WTC11 (cell line): ENCODE data around the gene SNRNP200. TPM values are rescaled to one million over a fixed set of nuclear protein-coding genes. Genes with fewer than 3 reads are reported as not detected.

ENCODE experiments used
- ATAC-seq: fragments of 200-7000 bp; cut with Tn5 transposase; 2 replicates; pipeline ENCODE4 v1.10.0; 2021; ENCODE audit warnings: mild to moderate bottlenecking, moderate library complexity
- CTCF ChIA-PET: fragments of 300-600 bp; sonication (Branson Sonifier 250); formaldehyde crosslinking; loops from one replicate; lab custom pipeline; 2021; ENCODE audit warnings: antibody characterized with exemption; lab: Charles Lee
- POLR2A ChIA-PET: fragments of 350-600 bp; sonication (Branson Sonifier 250); formaldehyde crosslinking; loops from one replicate; lab custom pipeline; 2021; ENCODE audit warnings: antibody characterized with exemption; lab: Charles Lee
- DNase-seq: peaks from one replicate; pipeline ENCODE4 v3.0.0; 2021; ENCODE audit warnings: low spot score
- H3K27ac Mint-ChIP-seq: 2 replicates; pipeline ENCODE4 v1.8.0; 2021; ENCODE audit warnings: mixed read lengths
- H3K27me3 Mint-ChIP-seq: 2 replicates; pipeline ENCODE4 v1.8.0; 2021; ENCODE audit warnings: low read depth, mild to moderate bottlenecking, moderate library complexity, mixed read lengths
- H3K36me3 Mint-ChIP-seq: 2 replicates; pipeline ENCODE4 v1.8.0; 2021; ENCODE audit warnings: mixed read lengths
- H3K4me1 Mint-ChIP-seq: 2 replicates; pipeline ENCODE4 v1.8.0; 2022; ENCODE audit warnings: mixed read lengths
- H3K4me3 Mint-ChIP-seq: 2 replicates; pipeline ENCODE4 v1.8.0; 2021; ENCODE audit warnings: mild to moderate bottlenecking, moderate library complexity, mixed read lengths
- H3K9me3 Mint-ChIP-seq: 2 replicates; pipeline ENCODE4 v1.8.0; 2021; ENCODE audit warnings: mixed read lengths
- CREM ChIP-seq: sonication (generic); formaldehyde crosslinking; IDR thresholded peaks from 2 replicates; pipeline ENCODE4 v1.8.1; 2022; ENCODE audit warnings: mild to moderate bottlenecking, missing genetic modification reagents, moderate library complexity
- CTCF ChIP-seq: fragments of 200-600 bp; IDR thresholded peaks from 2 replicates; pipeline ENCODE4 v1.8.0; 2022; ENCODE audit warnings: antibody characterized with exemption
- E2F1 ChIP-seq: sonication (generic); formaldehyde crosslinking; IDR thresholded peaks from 2 replicates; pipeline ENCODE4 v1.8.0; 2022; ENCODE audit warnings: mild to moderate bottlenecking, missing genetic modification reagents
- HMGA2 ChIP-seq: fragments of 250-450 bp; sonication (Bioruptor Pico); IDR thresholded peaks from 2 replicates; pipeline ENCODE4 v1.4.0; 2021; ENCODE audit warnings: mild to moderate bottlenecking, moderate library complexity
- IRF1 ChIP-seq: sonication (generic); formaldehyde crosslinking; IDR thresholded peaks from 2 replicates; pipeline ENCODE4 v1.8.0; 2023; ENCODE audit warnings: missing genetic modification reagents
- JUN ChIP-seq: sonication (generic); formaldehyde crosslinking; IDR thresholded peaks from 2 replicates; pipeline ENCODE4 v1.8.0; 2023; ENCODE audit warnings: mild to moderate bottlenecking, missing genetic modification reagents
- NR1H2 ChIP-seq: sonication (generic); formaldehyde crosslinking; IDR thresholded peaks from 2 replicates; pipeline ENCODE4 v1.9.0; 2021; ENCODE audit warnings: mild to moderate bottlenecking, moderate library complexity, missing genetic modification reagents
- RELA ChIP-seq: sonication (generic); formaldehyde crosslinking; IDR thresholded peaks from 2 replicates; pipeline ENCODE4 v1.8.1; 2022; ENCODE audit warnings: missing genetic modification reagents, mild to moderate bottlenecking, borderline replicate concordance
- TEAD4 ChIP-seq: sonication (generic); formaldehyde crosslinking; IDR thresholded peaks from 2 replicates; pipeline ENCODE4 v1.8.0; 2022; ENCODE audit warnings: mild to moderate bottlenecking, missing genetic modification reagents
- TP53 ChIP-seq: sonication (generic); formaldehyde crosslinking; IDR thresholded peaks from 2 replicates; pipeline ENCODE4 v1.8.1; 2023; ENCODE audit warnings: mild to moderate bottlenecking, missing genetic modification reagents
- ZBTB43 ChIP-seq: sonication (generic); formaldehyde crosslinking; IDR thresholded peaks from 2 replicates; pipeline ENCODE4 v1.8.1; 2023; ENCODE audit warnings: mild to moderate bottlenecking, missing genetic modification reagents
- ZNF138 ChIP-seq: sonication (generic); formaldehyde crosslinking; conservative IDR thresholded peaks from 2 replicates; pipeline ENCODE4 v1.8.1; 2022; ENCODE audit warnings: mild to moderate bottlenecking, moderate library complexity, missing genetic modification reagents
- ZNF232 ChIP-seq: sonication (generic); formaldehyde crosslinking; IDR thresholded peaks from 2 replicates; pipeline ENCODE4 v1.8.0; 2022; ENCODE audit warnings: mild to moderate bottlenecking, missing genetic modification reagents
- ZNF317 ChIP-seq: sonication (generic); formaldehyde crosslinking; IDR thresholded peaks from 2 replicates; pipeline ENCODE4 v1.8.1; 2023; ENCODE audit warnings: low read depth, mild to moderate bottlenecking, moderate library complexity, missing genetic modification reagents, borderline replicate concordance
- ZNF416 ChIP-seq: fragments of 250-450 bp; sonication (Bioruptor Pico); IDR thresholded peaks from 2 replicates; pipeline ENCODE4 v1.9.0; 2021; ENCODE audit warnings: mild to moderate bottlenecking, inconsistent platforms
- ZNF425 ChIP-seq: fragments of 250-450 bp; sonication (Bioruptor Pico); conservative IDR thresholded peaks from 2 replicates; pipeline ENCODE4 v1.9.0; 2021; ENCODE audit warnings: mild to moderate bottlenecking
- total RNA-seq: library from RNA; stranded (reverse); gene quantifications from 3 replicates; pipeline ENCODE4 v1.2.3, GENCODE V29; 2021
- TF ChIP-seq, protein P1 (sequence below): sonication (generic); formaldehyde crosslinking; IDR thresholded peaks from 2 replicates; pipeline ENCODE4 v1.8.1; 2022; ENCODE audit warnings: mild to moderate bottlenecking, missing genetic modification reagents, moderate library complexity, borderline replicate concordance
- TF ChIP-seq, protein P2 (sequence below): sonication (generic); formaldehyde crosslinking; IDR thresholded peaks from 2 replicates; pipeline ENCODE4 v1.8.1; 2022; ENCODE audit warnings: low read depth, missing genetic modification reagents, borderline replicate concordance

Gene SNRNP200
- total RNA-seq, 1 experiment from 2014 or later, result 226 TPM

DNA sequence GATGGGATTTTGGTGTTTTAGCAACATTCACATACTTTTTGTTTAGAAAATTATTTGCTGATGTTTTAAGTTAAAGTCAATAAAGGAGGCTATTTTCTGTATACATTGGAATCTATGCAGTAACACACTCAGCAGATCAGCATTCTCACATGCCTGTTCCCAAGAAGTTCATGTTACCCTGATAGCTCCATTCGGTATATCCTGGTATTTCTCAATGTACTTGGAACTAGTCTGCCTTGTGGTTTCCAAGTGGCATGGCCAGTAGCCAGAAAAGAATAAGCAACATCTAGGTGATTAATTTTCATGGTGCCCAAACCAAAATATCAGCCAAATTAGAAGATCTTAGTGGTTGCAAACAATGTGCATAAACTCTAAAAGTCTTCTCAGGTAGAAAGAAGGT is 25.1 kb upstream of the SNRNP200 start:
- H3K27ac Mint-ChIP-seq, result no peak overlapping the region
- H3K36me3 Mint-ChIP-seq, result peaks cover 21% of the 10 kb centered on the region
- DNase-seq (no peak), ATAC-seq (no peak)
- ChIA-PET POLR2A (no interaction called here), CTCF (interaction anchor here (0.6 to 1.7 kb wide), 2 partner anchors 9 to 179 kb away, joined by 3 to 4 read pairs; no protein-coding TSS in a partner anchor)
- no peak for TF ChIP-seq E2F1
- no peak for TF ChIP-seq ZNF232 (CRISPR knock-in tag)
- no peak for TF ChIP-seq IRF1 (CRISPR knock-in tag)
- no peak for TF ChIP-seq ZNF416 (CRISPR knock-in tag)
- no peak for TF ChIP-seq JUN (CRISPR knock-in tag)
- TF ChIP-seq CTCF, result no peak
- no peak for TF ChIP-seq HMGA2
- no peak for TF ChIP-seq ZNF138
- TF ChIP-seq, protein P1, sequence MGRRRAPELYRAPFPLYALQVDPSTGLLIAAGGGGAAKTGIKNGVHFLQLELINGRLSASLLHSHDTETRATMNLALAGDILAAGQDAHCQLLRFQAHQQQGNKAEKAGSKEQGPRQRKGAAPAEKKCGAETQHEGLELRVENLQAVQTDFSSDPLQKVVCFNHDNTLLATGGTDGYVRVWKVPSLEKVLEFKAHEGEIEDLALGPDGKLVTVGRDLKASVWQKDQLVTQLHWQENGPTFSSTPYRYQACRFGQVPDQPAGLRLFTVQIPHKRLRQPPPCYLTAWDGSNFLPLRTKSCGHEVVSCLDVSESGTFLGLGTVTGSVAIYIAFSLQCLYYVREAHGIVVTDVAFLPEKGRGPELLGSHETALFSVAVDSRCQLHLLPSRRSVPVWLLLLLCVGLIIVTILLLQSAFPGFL (CRISPR knock-in tag), result no peak
- no peak for TF ChIP-seq ZBTB43 (CRISPR knock-in tag)
- TF ChIP-seq ZNF425, result no peak
- TF ChIP-seq ZNF317 (CRISPR knock-in tag), result no peak
- TF ChIP-seq NR1H2 (CRISPR knock-in tag), result no peak
- no peak for TF ChIP-seq TEAD4 (CRISPR knock-in tag)
- TF ChIP-seq, protein P2, sequence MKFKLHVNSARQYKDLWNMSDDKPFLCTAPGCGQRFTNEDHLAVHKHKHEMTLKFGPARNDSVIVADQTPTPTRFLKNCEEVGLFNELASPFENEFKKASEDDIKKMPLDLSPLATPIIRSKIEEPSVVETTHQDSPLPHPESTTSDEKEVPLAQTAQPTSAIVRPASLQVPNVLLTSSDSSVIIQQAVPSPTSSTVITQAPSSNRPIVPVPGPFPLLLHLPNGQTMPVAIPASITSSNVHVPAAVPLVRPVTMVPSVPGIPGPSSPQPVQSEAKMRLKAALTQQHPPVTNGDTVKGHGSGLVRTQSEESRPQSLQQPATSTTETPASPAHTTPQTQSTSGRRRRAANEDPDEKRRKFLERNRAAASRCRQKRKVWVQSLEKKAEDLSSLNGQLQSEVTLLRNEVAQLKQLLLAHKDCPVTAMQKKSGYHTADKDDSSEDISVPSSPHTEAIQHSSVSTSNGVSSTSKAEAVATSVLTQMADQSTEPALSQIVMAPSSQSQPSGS, result no peak
- no peak for TF ChIP-seq TP53 (CRISPR knock-in tag)
- TF ChIP-seq CREM (CRISPR knock-in tag), result no peak
- no peak for TF ChIP-seq RELA (CRISPR knock-in tag)
- peaks cover 16% of the 10 kb centered on the region for H3K4me1 Mint-ChIP-seq
- H3K27me3 Mint-ChIP-seq, result peaks cover 9% of the 10 kb centered on the region
- H3K4me3 Mint-ChIP-seq, result no peak overlapping the region
- H3K9me3 Mint-ChIP-seq, result no peaks in the 10 kb centered on the region
